ENCODE results near the gene TRPM3. TPM values are rescaled to one million over a fixed set of nuclear protein-coding genes. Genes with fewer than 3 reads are reported as not detected.

TRPM3 gene
- polyA plus RNA-seq, 3 donors: not detected

DNA sequence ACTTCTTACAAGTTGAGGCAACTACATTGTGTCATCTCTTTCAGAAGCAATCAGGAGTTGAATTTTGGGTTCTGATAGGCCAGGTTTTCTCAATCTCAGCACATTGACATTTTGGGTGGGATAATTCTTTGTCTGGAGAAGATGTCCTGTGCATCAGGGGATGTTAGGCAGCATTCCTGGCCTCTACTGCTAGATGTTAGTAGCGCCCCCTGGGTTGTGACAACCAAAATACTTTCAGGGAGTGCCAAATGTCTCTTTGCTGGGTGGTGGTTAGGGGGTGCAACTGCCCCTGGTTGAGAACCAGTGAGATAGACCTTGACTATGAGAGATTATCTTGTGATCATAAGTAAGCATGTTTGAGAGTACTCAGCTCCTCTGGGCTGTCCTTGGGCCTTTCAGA, 542.7 kb downstream of the TRPM3 start:
- H3K27ac ChIP-seq (ENCODE audit: low read depth in 1 of 2, low read length in 2 of 2): no peak overlapping the region
- H3K9ac ChIP-seq (ENCODE audit: insufficient read depth, low read length, poor library complexity, severe bottlenecking): no peak overlapping the region
- H3K36me3 ChIP-seq (replicated peaks in 1 of 2; ENCODE audit: control insufficient read depth in 1 of 2, insufficient read depth in 2 of 2, low read length in 2 of 2): no peaks in the 10 kb centered on the region
- peaks cover 39% of the 10 kb centered on the region for H3K4me1 Mint-ChIP-seq
- H3K4me3 ChIP-seq (replicated peaks in 1 of 3; ENCODE audit: low read depth in 2 of 3, low read length in 3 of 3): no peak overlapping the region
- TF ChIP-seq, protein P1, sequence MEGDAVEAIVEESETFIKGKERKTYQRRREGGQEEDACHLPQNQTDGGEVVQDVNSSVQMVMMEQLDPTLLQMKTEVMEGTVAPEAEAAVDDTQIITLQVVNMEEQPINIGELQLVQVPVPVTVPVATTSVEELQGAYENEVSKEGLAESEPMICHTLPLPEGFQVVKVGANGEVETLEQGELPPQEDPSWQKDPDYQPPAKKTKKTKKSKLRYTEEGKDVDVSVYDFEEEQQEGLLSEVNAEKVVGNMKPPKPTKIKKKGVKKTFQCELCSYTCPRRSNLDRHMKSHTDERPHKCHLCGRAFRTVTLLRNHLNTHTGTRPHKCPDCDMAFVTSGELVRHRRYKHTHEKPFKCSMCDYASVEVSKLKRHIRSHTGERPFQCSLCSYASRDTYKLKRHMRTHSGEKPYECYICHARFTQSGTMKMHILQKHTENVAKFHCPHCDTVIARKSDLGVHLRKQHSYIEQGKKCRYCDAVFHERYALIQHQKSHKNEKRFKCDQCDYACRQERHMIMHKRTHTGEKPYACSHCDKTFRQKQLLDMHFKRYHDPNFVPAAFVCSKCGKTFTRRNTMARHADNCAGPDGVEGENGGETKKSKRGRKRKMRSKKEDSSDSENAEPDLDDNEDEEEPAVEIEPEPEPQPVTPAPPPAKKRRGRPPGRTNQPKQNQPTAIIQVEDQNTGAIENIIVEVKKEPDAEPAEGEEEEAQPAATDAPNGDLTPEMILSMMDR (IDR thresholded peaks at IDR 0.05): no peak
- H3K4me3 Mint-ChIP-seq: no peak overlapping the region
- H3K27me3 Mint-ChIP-seq (ENCODE audit: low read depth in 3 of 3): peaks cover 0 to 3% (median 0%) of the 10 kb centered on the region in 3 donors
- H3K79me2 ChIP-seq (ENCODE audit: insufficient read depth, low read length): no peaks in the 10 kb centered on the region
- H2AFZ ChIP-seq (ENCODE audit: insufficient read depth, low read depth, low read length, poor library complexity, severe bottlenecking): no peak overlapping the region
- intact Hi-C loops (cut with micrococcal nuclease): no loop called here
- H3K36me3 Mint-ChIP-seq: peaks cover 0 to 5% of the 10 kb centered on the region in 2 donors
- H3K4me2 ChIP-seq (replicated peaks; ENCODE audit: extremely low read depth, low read length, poor library complexity, severe bottlenecking): no peak overlapping the region
- H3K27ac Mint-ChIP-seq: peak overlapping the region in 3 of 7 donors; percentile 6 to 83 (median 76)
- 100% methylated on average over 1 of the region's 1 CpG for WGBS (ENCODE audit: insufficient coverage)
- no peaks in the 10 kb centered on the region for H3K9me3 ChIP-seq (replicated peaks in 1 of 2; ENCODE audit: control insufficient read depth in 1 of 2, insufficient read depth in 1 of 2, low read length in 2 of 2)
- H3K4me1 ChIP-seq (ENCODE audit: control insufficient read depth in 1 of 2, insufficient read depth in 2 of 2, low read length in 2 of 2): peaks cover 28 to 31% of the 10 kb centered on the region in 2 donors
- no peaks in the 10 kb centered on the region for H3K9me3 Mint-ChIP-seq
- H4K20me1 ChIP-seq (ENCODE audit: insufficient read depth, low read length): no peaks in the 10 kb centered on the region
- no peaks in the 10 kb centered on the region for H3K27me3 ChIP-seq (ENCODE audit: control insufficient read depth in 2 of 2, insufficient read depth in 2 of 2, low read length in 2 of 2)
- peak in 1 of 3 donors; percentile 19 for DNase-seq

GRCh38 chr9:70577671-70578070, 543.8 kb downstream of the TRPM3 start:
- peak overlapping the region in 1 of 2 donors; percentile 63 for H3K27ac ChIP-seq (ENCODE audit: low read depth in 1 of 2, low read length in 2 of 2)

More at GRCh38 chr9:70577671-70578070, 543.8 kb downstream of the TRPM3 start:
- Mint-ChIP-seq H3K27ac (peak overlapping the region in 6 of 7 donors; percentile 11 to 82 (median 58)), H3K9me3 (no peaks in the 10 kb centered on the region), H3K4me3 (no peak overlapping the region), H3K36me3 (peaks cover 0 to 5% of the 10 kb centered on the region in 2 donors), H3K4me1 (peaks cover 39% of the 10 kb centered on the region), H3K27me3 (ENCODE audit: low read depth in 3 of 3) (peaks cover 0 to 3% (median 0%) of the 10 kb centered on the region in 3 donors)
- DNase-seq: no peak
- Histone ChIP-seq H2AFZ (ENCODE audit: insufficient read depth, low read depth, low read length, poor library complexity, severe bottlenecking) (no peak overlapping the region), H3K4me1 (ENCODE audit: control insufficient read depth in 1 of 2, insufficient read depth in 2 of 2, low read length in 2 of 2) (peaks cover 28 to 31% of the 10 kb centered on the region in 2 donors), H3K9me3 (replicated peaks in 1 of 2; ENCODE audit: control insufficient read depth in 1 of 2, insufficient read depth in 1 of 2, low read length in 2 of 2) (no peaks in the 10 kb centered on the region), H3K4me2 (replicated peaks; ENCODE audit: extremely low read depth, low read length, poor library complexity, severe bottlenecking) (peak overlapping the region; percentile 7), H3K27me3 (ENCODE audit: control insufficient read depth in 2 of 2, insufficient read depth in 2 of 2, low read length in 2 of 2) (no peaks in the 10 kb centered on the region), H3K36me3 (replicated peaks in 1 of 2; ENCODE audit: control insufficient read depth in 1 of 2, insufficient read depth in 2 of 2, low read length in 2 of 2) (no peaks in the 10 kb centered on the region), H3K9ac (ENCODE audit: insufficient read depth, low read length, poor library complexity, severe bottlenecking) (no peak overlapping the region), H3K4me3 (replicated peaks in 1 of 3; ENCODE audit: low read depth in 2 of 3, low read length in 3 of 3) (no peak overlapping the region), H4K20me1 (ENCODE audit: insufficient read depth, low read length) (no peaks in the 10 kb centered on the region), H3K79me2 (ENCODE audit: insufficient read depth, low read length) (no peaks in the 10 kb centered on the region)
- WGBS (ENCODE audit: insufficient coverage): 96% methylated on average over 4 of the region's 5 CpGs
- TF ChIP-seq, protein P1 (IDR thresholded peaks at IDR 0.05): no peak
- intact Hi-C loops (cut with micrococcal nuclease): no loop called here

All from CD14-positive monocyte (primary cell).